ENCODE data around the gene PTPRO.

The PTPRO gene

GRCh38 chr12:15505616-15506015 is 183.3 kb downstream of the PTPRO start:
- no peaks in the 10 kb centered on the region for H3K27me3 ChIP-seq (ENCODE audit: insufficient read depth, low read depth, severe bottlenecking)
- TF ChIP-seq CTCF (IDR thresholded peaks at IDR 0.05; ENCODE audit: low read depth, low read length): no peak
- DNase-seq: no peak
- H3K4me3 ChIP-seq (ENCODE audit: low read depth, low read length): no peak overlapping the region
- H3K36me3 ChIP-seq: no peaks in the 10 kb centered on the region
- no peaks in the 10 kb centered on the region for H3K9me3 ChIP-seq (ENCODE audit: severe bottlenecking)
- no peak overlapping the region for H3K27ac ChIP-seq

- no peak for TF ChIP-seq CTCF (IDR thresholded peaks at IDR 0.05; ENCODE audit: low read depth, low read length)
- Histone ChIP-seq H3K4me3 (ENCODE audit: low read depth, low read length) (no peak overlapping the region), H3K36me3 (no peaks in the 10 kb centered on the region), H3K27ac (no peak overlapping the region), H3K9me3 (ENCODE audit: severe bottlenecking) (no peaks in the 10 kb centered on the region), H3K27me3 (ENCODE audit: insufficient read depth, low read depth, severe bottlenecking) (no peaks in the 10 kb centered on the region)
- DNase-seq: no peak
Observed at GRCh38 chr12:15515010-15515409, 192.7 kb downstream of the PTPRO start.

GRCh38 chr12:15520083-15520482 is 197.8 kb downstream of the PTPRO start:
- Histone ChIP-seq H3K36me3 (no peaks in the 10 kb centered on the region), H3K27me3 (ENCODE audit: insufficient read depth, low read depth, severe bottlenecking) (no peaks in the 10 kb centered on the region), H3K27ac (no peak overlapping the region), H3K9me3 (ENCODE audit: severe bottlenecking) (no peaks in the 10 kb centered on the region), H3K4me3 (ENCODE audit: low read depth, low read length) (no peak overlapping the region)
- DNase-seq: no peak
- TF ChIP-seq CTCF (IDR thresholded peaks at IDR 0.05; ENCODE audit: low read depth, low read length): no peak

- H3K27me3 ChIP-seq (ENCODE audit: insufficient read depth, low read depth, severe bottlenecking): no peaks in the 10 kb centered on the region
- no peaks in the 10 kb centered on the region for H3K9me3 ChIP-seq (ENCODE audit: severe bottlenecking)
- no peak for DNase-seq
- TF ChIP-seq CTCF (IDR thresholded peaks at IDR 0.05; ENCODE audit: low read depth, low read length): no peak
- H3K36me3 ChIP-seq: no peaks in the 10 kb centered on the region
- no peak overlapping the region for H3K27ac ChIP-seq
- no peak overlapping the region for H3K4me3 ChIP-seq (ENCODE audit: low read depth, low read length)
Observed at GRCh38 chr12:15520844-15521243, 198.5 kb downstream of the PTPRO start.

GRCh38 chr12:15522574-15523187 is 200.4 kb downstream of the PTPRO start:
- no peak for DNase-seq
- Histone ChIP-seq H3K36me3 (no peaks in the 10 kb centered on the region), H3K27ac (no peak overlapping the region), H3K27me3 (ENCODE audit: insufficient read depth, low read depth, severe bottlenecking) (no peaks in the 10 kb centered on the region), H3K4me3 (ENCODE audit: low read depth, low read length) (no peak overlapping the region), H3K9me3 (ENCODE audit: severe bottlenecking) (no peaks in the 10 kb centered on the region)
- peak; percentile 21; the same call in 1 of the 2 replicates for TF ChIP-seq CTCF (IDR thresholded peaks at IDR 0.05; ENCODE audit: low read depth, low read length)

- H3K9me3 ChIP-seq (ENCODE audit: severe bottlenecking): no peaks in the 10 kb centered on the region
- no peak for TF ChIP-seq CTCF (IDR thresholded peaks at IDR 0.05; ENCODE audit: low read depth, low read length)
- H3K27me3 ChIP-seq (ENCODE audit: insufficient read depth, low read depth, severe bottlenecking): no peaks in the 10 kb centered on the region
- no peak for DNase-seq
- H3K36me3 ChIP-seq: no peaks in the 10 kb centered on the region
- H3K4me3 ChIP-seq (ENCODE audit: low read depth, low read length): no peak overlapping the region
- H3K27ac ChIP-seq: no peak overlapping the region
Observed at GRCh38 chr12:15525441-15525840, 203.1 kb downstream of the PTPRO start.
